ENCODE measurements around the gene PFDN6. TPM values are rescaled to one million over a fixed set of nuclear protein-coding genes. Genes with fewer than 3 reads are reported as not detected.
A peak's percentile ranks its signal among the peaks of the same experiment; 100 is the strongest.

PFDN6 gene
- total RNA-seq, 1 donor from 2014 or later, result 22.1 TPM

DNA sequence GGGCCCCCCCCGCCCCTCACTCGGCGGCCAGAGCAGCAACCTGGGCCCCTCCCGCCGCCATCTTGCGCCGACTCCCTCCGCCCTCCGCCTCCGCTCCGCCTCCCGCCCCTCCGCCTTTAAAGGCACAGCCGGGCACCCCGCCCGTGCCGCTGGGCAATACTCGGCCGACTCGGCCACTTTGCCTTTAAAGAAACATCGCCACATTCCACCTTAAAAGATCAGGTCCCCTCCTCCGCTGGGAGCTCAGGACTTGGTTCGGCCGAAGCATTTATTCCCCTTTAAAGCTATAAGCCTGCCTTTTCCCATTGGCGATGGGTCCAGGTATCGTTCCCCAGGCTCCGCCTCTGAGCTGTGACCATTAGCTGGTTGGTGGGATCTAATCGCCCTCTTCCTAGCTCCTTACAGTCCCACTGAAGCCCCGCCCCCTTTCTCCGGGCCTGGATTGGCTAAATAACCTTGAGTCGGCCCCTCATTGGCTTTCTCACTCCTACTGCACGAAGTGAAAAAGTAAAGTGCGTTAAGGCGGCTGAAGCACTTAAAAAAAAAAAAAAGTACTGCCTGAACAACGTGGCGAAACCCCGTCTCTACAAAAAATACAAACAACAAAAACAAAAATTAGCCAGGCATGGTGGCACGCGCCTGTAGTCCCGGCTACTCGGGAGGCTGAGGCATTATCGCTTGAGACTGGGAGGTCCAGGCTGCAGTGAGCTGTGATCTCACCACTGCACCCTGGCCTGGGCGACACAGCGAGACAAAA is 28.4 kb downstream of the PFDN6 start, which contains the start of gene ZBTB22:
Gene ZBTB22, minus strand, starts transcription at position 76 of the 757 bp plus-strand sequence. CDS start 828 bp downstream, outside the sequence.
- peak; percentile 99 for DNase-seq

GRCh38 chr6:33318426-33319073 is 29.1 kb downstream of the PFDN6 start:
- no peak for DNase-seq

DNA sequence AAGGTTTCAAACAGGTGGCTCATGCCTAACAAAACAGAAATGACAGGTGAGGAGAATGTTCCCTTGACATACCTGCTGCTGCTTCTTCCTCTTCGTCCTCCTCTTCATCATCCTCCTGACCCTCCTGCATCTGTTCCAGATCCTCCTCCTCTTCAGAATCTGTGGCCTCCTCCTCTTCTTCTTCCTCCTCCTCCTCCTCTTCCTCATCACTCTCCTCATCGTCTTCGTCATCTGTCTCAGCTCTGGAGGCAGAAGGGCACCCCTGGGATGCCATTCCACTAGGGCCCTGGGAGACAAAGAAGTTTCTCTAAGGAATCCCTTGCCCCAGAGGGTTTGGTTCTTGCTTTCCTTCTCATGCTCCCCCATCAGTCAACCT is 30.5 kb downstream of the PFDN6 start:
- DNase-seq, result no peak

DNA sequence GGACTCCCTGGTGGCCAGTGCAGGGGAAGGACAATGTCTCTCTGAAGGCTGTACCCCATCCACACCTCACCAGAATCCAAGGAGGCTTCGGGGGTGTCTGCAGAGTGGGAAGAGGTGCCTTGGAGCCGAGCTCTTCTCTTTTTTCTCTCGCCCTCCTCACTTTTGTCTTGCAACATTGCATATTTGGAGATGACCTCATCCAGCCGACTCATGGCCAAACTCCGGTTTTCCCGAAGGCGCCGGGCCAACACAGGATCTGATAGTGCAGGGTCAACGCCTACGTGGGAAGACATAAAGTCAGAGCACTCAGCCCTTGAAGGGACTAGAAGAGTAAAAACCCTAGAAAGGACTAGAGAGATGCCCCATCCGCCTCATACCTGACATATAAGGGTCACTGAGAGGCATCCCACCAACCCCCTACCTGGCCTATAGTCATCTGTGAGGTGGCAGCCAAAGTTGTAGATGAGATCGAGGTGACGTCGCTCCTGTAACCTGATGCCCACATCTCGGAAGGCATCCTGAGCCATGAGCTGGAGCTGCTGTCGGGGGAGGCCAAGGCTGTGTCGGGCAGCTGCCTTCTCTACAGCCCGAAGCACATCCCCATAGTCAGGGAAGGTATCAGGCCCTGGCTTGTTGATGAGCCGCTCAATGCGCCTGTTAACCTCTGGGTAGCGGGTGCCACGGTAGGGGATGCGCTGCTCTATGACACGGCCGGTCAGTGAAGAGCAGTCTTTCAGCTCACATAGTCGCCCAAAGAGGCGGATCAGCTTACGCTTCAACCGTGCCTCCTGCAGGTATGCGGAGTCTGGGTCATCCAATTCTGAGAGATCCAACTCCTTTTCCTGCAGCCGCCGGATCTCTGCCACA is 31.1 kb downstream of the PFDN6 start:
- DNase-seq, result peak; percentile 84

- no peak for DNase-seq
Observed at GRCh38 chr6:33321227-33321626, 31.8 kb downstream of the PFDN6 start.

- no peak for DNase-seq
Observed at GRCh38 chr6:33323623-33323948, 34.2 kb downstream of the PFDN6 start.

- no peak for DNase-seq
Observed at GRCh38 chr6:33324125-33324524, 34.7 kb downstream of the PFDN6 start.

GRCh38 chr6:33329058-33329457 is 39.7 kb downstream of the PFDN6 start:
- peak; percentile 39 for DNase-seq

DNA sequence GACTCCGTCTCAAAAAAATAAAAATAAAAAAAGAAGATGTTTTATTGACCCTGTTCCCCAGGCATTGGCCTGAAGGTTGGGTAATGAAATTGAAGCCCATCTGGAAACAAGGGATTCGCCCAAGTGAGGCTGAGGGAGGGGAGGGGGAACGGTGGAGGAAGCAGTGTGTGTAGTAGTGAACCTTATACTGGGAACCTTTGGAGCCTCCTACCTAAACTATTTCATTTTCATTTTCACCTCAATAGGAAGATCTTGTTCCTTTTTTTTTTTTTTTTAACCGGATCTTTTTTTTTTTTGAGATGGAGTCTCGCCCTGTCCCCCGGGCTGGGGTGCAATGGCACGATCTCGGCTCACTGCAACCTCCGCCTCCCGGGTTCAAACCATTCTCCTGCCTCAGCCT is 41.3 kb downstream of the PFDN6 start:
- DNase-seq, result no peak

- no peak for DNase-seq
Observed at GRCh38 chr6:33333666-33334065, 44.3 kb downstream of the PFDN6 start.

DNA sequence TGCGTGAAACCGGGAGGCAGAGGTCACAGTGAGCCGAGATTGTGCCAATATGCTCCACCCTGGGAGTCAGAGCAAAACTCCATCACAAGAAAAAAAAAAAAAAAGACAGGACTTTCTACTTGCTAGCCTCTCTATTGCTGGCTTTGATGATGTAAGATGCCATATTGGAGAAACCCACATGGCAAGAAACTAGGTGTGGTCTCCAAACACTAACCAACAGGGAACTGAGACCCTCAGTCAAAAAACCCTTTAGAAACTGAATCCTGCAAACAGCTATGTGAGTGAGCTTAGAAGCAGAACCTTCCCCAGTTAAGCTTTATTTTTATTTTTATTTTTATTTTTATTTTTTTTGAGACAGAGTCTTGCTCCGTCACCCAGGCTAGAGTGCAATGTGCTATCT is 46.5 kb downstream of the PFDN6 start:
- DNase-seq, result no peak

DNA sequence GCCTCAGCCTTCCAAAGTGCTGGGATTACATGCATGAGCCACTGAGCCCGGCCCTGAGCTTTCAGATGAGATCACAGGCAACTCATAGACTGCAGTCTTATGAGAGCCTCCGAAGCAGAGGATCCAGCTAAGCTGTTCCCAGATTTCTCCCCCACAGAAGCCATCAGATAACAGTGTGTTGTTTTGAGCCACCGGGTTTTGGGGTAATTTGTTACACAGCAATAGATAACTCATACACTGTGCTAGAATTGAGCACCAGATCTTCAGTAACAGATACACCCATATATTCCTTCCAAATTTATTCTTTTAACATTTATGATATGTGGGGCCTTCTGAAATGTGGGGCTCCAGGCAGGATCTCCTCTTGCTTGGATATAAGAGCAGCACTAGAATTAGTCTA is 47.1 kb downstream of the PFDN6 start:
- no peak for DNase-seq

- no peak for DNase-seq
Observed at GRCh38 chr6:33339193-33339592, 49.8 kb downstream of the PFDN6 start.

Other genes starting within 250 kb of the PFDN6 start
- gene HLA-DPA1, start 216.0 kb upstream of the PFDN6 start, total RNA-seq, result 0.34 and 17.4 TPM in 2 replicates
- 1.4 and 22.4 TPM in 2 replicates for gene HLA-DPB1, start 213.6 kb upstream of the PFDN6 start, total RNA-seq
- gene COL11A2, start 97.1 kb upstream of the PFDN6 start, total RNA-seq, result 0.28 and 0.34 TPM in 2 replicates
- gene RXRB, start 88.9 kb upstream of the PFDN6 start, total RNA-seq, result 26.6 and 27.9 TPM in 2 replicates
- 93.6 and 99.4 TPM in 2 replicates for gene SLC39A7, start 88.7 kb upstream of the PFDN6 start, total RNA-seq
- 8.7 and 9.7 TPM in 2 replicates for gene HSD17B8, start 84.9 kb upstream of the PFDN6 start, total RNA-seq
- gene RING1, start 81.1 kb upstream of the PFDN6 start, total RNA-seq, result 22.6 and 29.0 TPM in 2 replicates
- 33.7 and 38.5 TPM in 2 replicates for gene VPS52, start 17.7 kb upstream of the PFDN6 start, total RNA-seq
- gene RPS18, start 17.5 kb upstream of the PFDN6 start, total RNA-seq, result 1,732 and 3,722 TPM in 2 replicates
- gene B3GALT4, start 12.5 kb upstream of the PFDN6 start, total RNA-seq, result 5.9 and 10.0 TPM in 2 replicates
- gene WDR46, start 362 bp upstream of the PFDN6 start, total RNA-seq, result 65.9 and 75.4 TPM in 2 replicates
- 82.4 and 88.3 TPM in 2 replicates for gene RGL2, start 9.3 kb downstream of the PFDN6 start, total RNA-seq
- 137 and 154 TPM in 2 replicates for gene TAPBP, start 24.5 kb downstream of the PFDN6 start, total RNA-seq
- 15.8 and 16.8 TPM in 2 replicates for gene ZBTB22, start 28.1 kb downstream of the PFDN6 start, total RNA-seq
- gene DAXX, start 33.4 kb downstream of the PFDN6 start, total RNA-seq, result 52.1 and 57.9 TPM in 2 replicates
- gene KIFC1, start 102.2 kb downstream of the PFDN6 start, total RNA-seq, result 12.4 and 34.3 TPM in 2 replicates
- gene PHF1, start 121.4 kb downstream of the PFDN6 start, total RNA-seq, result 14.4 and 16.5 TPM in 2 replicates
- 61.3 and 61.7 TPM in 2 replicates for gene CUTA, start 128.5 kb downstream of the PFDN6 start, total RNA-seq
- gene SYNGAP1, start 130.5 kb downstream of the PFDN6 start, total RNA-seq, result 2.4 and 2.5 TPM in 2 replicates
- gene ZBTB9, start 165.0 kb downstream of the PFDN6 start, total RNA-seq, result 5.5 and 6.3 TPM in 2 replicates